Glutamatergic neuron (in vitro differentiated cells): Measurements from ENCODE around the gene PPP2R5C. TPM values are rescaled to one million over a fixed set of nuclear protein-coding genes. Genes with fewer than 3 reads are reported as not detected.
A peak's percentile ranks its signal among the peaks of the same experiment; 100 is the strongest.
"Not testable (repeated sequence)": the region's sequence is repeated elsewhere in the genome, so short reads cannot be mapped to it uniquely, and the experiment has no call there.

Experiments used
- DNase-seq: peaks from one replicate; pipeline ENCODE4 v3.0.0; 2022
- H3K27ac Mint-ChIP-seq: one replicate; pipeline ENCODE4 v1.8.0; 2020; ENCODE audit warnings: mild to moderate bottlenecking, mixed read lengths, inconsistent platforms; ENCODE audit not compliant: unreplicated experiment
- H3K27me3 Mint-ChIP-seq: one replicate; pipeline ENCODE4 v1.8.0; 2020; ENCODE audit warnings: mild to moderate bottlenecking, moderate library complexity, mixed read lengths, inconsistent platforms; ENCODE audit not compliant: unreplicated experiment
- H3K36me3 Mint-ChIP-seq: one replicate; pipeline ENCODE4 v1.8.0; 2020; ENCODE audit warnings: mild to moderate bottlenecking, mixed read lengths, inconsistent platforms; ENCODE audit not compliant: unreplicated experiment
- H3K4me1 Mint-ChIP-seq: one replicate; pipeline ENCODE4 v1.8.0; 2020; ENCODE audit warnings: mild to moderate bottlenecking, low read depth, mixed read lengths, inconsistent platforms; ENCODE audit not compliant: unreplicated experiment
- H3K4me3 Mint-ChIP-seq: one replicate; pipeline ENCODE4 v1.8.0; 2020; ENCODE audit warnings: mild to moderate bottlenecking, mixed read lengths, inconsistent platforms; ENCODE audit not compliant: unreplicated experiment
- H3K9me3 Mint-ChIP-seq: one replicate; pipeline ENCODE4 v1.8.0; 2020; ENCODE audit warnings: mild to moderate bottlenecking, moderate library complexity, mixed read lengths, inconsistent platforms; ENCODE audit not compliant: unreplicated experiment
- CTCF ChIP-seq: fragments of 200-600 bp; sonication (generic); IDR thresholded peaks from one replicate; pipeline ENCODE4 v1.5.0; 2021; ENCODE audit not compliant: partially characterized antibody, unreplicated experiment
- total RNA-seq: library from RNA; stranded (reverse); fragmentation: NEBNext Ultra II Directional; extraction: Animal tissue kit (Norgen Biotek cat#: 25700); gene quantifications from one replicate; pipeline ENCODE4 v1.2.1, GENCODE V29; 2021; ENCODE audit not compliant: unreplicated experiment

The PPP2R5C gene
- total RNA-seq, 1 donor from 2014 or later, result 116 TPM

- Mint-ChIP-seq H3K4me3 (peak overlapping the region; percentile 67), H3K27ac (peak overlapping the region; percentile 55), H3K9me3 (peaks cover 3% of the 10 kb centered on the region), H3K36me3 (no peaks in the 10 kb centered on the region), H3K27me3 (peaks cover 3% of the 10 kb centered on the region), H3K4me1 (peaks cover 37% of the 10 kb centered on the region)
- no peak for TF ChIP-seq CTCF
- DNase-seq, result no peak
Measured at GRCh38 chr14:101970830-101971400, 209.4 kb downstream of the PPP2R5C start.

GRCh38 chr14:101971458-101971857, 209.9 kb downstream of the PPP2R5C start:
- H3K9me3 Mint-ChIP-seq, DNase-seq, H3K27me3 Mint-ChIP-seq, H3K36me3 Mint-ChIP-seq, H3K27ac Mint-ChIP-seq: not testable (repeated sequence)
- Mint-ChIP-seq H3K4me1 (peaks cover 37% of the 10 kb centered on the region), H3K4me3 (peak overlapping the region; percentile 14)

- Mint-ChIP-seq H3K4me1 (peaks cover 37% of the 10 kb centered on the region), H3K27ac (peak overlapping the region; percentile 82), H3K4me3 (peak overlapping the region; percentile 75), H3K9me3 (no peaks in the 10 kb centered on the region), H3K27me3 (peaks cover 3% of the 10 kb centered on the region), H3K36me3 (no peaks in the 10 kb centered on the region)
- DNase-seq, result peak; percentile 57
- TF ChIP-seq CTCF, result no peak
Measured at GRCh38 chr14:101972126-101972866, 210.8 kb downstream of the PPP2R5C start.

GRCh38 chr14:101973356-101973755, 211.8 kb downstream of the PPP2R5C start:
- no peaks in the 10 kb centered on the region for H3K36me3 Mint-ChIP-seq
- DNase-seq, result no peak
- no peak overlapping the region for H3K4me3 Mint-ChIP-seq
- no peaks in the 10 kb centered on the region for H3K9me3 Mint-ChIP-seq
- TF ChIP-seq CTCF, result no peak
- H3K27ac Mint-ChIP-seq, result no peak overlapping the region
- peaks cover 3% of the 10 kb centered on the region for H3K27me3 Mint-ChIP-seq
- peaks cover 33% of the 10 kb centered on the region for H3K4me1 Mint-ChIP-seq

GRCh38 chr14:101975231-101975630, 213.7 kb downstream of the PPP2R5C start:
- peak overlapping the region; percentile 28 for H3K4me3 Mint-ChIP-seq
- H3K27me3 Mint-ChIP-seq, result peaks cover 2% of the 10 kb centered on the region
- peaks cover 32% of the 10 kb centered on the region for H3K4me1 Mint-ChIP-seq
- H3K9me3 Mint-ChIP-seq, result peaks cover 3% of the 10 kb centered on the region
- peak overlapping the region; percentile 44 for H3K27ac Mint-ChIP-seq
- DNase-seq, result no peak
- no peak for TF ChIP-seq CTCF
- no peaks in the 10 kb centered on the region for H3K36me3 Mint-ChIP-seq

Other genes starting within 250 kb of the PPP2R5C start
- not detected for gene DIO3, start 200.2 kb upstream of the PPP2R5C start, total RNA-seq
- gene DYNC1H1, start 202.9 kb downstream of the PPP2R5C start, total RNA-seq, result 2,051 TPM